H9 (cell line): ENCODE results near the gene MTG2. TPM values are rescaled to one million over a fixed set of nuclear protein-coding genes. Genes with fewer than 3 reads are reported as not detected.

Experiments used
- DNase-seq: peaks from one replicate; pipeline ENCODE4 v3.0.0-alpha.2; 2017
- H2AFZ ChIP-seq: one replicate; pipeline ENCODE4 v1.6.1; 2013; ENCODE audit warnings: mild to moderate bottlenecking, low read length, control low read depth, moderate library complexity
- H2AK5ac ChIP-seq: 2 replicates; pipeline ENCODE4 v1.6.1; 2013; ENCODE audit warnings: low read length, control low read depth, mixed read lengths; ENCODE audit not compliant: insufficient read length
- H2BK120ac ChIP-seq: one replicate; pipeline ENCODE4 v1.6.1; 2013; ENCODE audit warnings: low read depth, mild to moderate bottlenecking, low read length, control low read depth, inconsistent platforms; ENCODE audit not compliant: poor library complexity, severe bottlenecking
- H2BK12ac ChIP-seq: 2 replicates; pipeline ENCODE4 v1.6.1; 2013; ENCODE audit warnings: low read length, control low read depth, mixed read lengths, low read depth; ENCODE audit not compliant: insufficient read length
- H2BK15ac ChIP-seq: 2 replicates; pipeline ENCODE4 v1.6.1; 2013; ENCODE audit warnings: low read depth, low read length, control low read depth
- H2BK20ac ChIP-seq: one replicate; pipeline ENCODE4 v1.6.1; 2013; ENCODE audit warnings: low read depth, mild to moderate bottlenecking, low read length, control low read depth, inconsistent platforms; ENCODE audit not compliant: poor library complexity, severe bottlenecking
- H2BK5ac ChIP-seq: 2 replicates; pipeline ENCODE4 v1.6.1; 2013; ENCODE audit warnings: low read length, control low read depth, mixed read lengths; ENCODE audit not compliant: insufficient read length
- H3K14ac ChIP-seq: 2 replicates; pipeline ENCODE4 v1.6.1; 2013; ENCODE audit warnings: low read length, control low read depth; ENCODE audit not compliant: insufficient read depth
- H3K18ac ChIP-seq: 2 replicates; pipeline ENCODE4 v1.6.1; 2013; ENCODE audit warnings: low read depth, mild to moderate bottlenecking, mixed read lengths, low read length, control low read depth; ENCODE audit not compliant: insufficient read length
- H3K23ac ChIP-seq: 2 replicates; pipeline ENCODE4 v1.6.1; 2013; ENCODE audit warnings: low read length, control low read depth, mixed read lengths, low read depth; ENCODE audit not compliant: insufficient read length
- H3K23me2 ChIP-seq: 2 replicates; pipeline ENCODE4 v1.6.1; 2013; ENCODE audit warnings: low read depth, mild to moderate bottlenecking, mixed read lengths, low read length, control low read depth; ENCODE audit not compliant: insufficient read length, poor library complexity, severe bottlenecking
- H3K27ac ChIP-seq: 2 replicates; pipeline ENCODE4 v1.5.1; 2013; ENCODE audit warnings: low read length, control low read depth, mixed read lengths, low read depth; ENCODE audit not compliant: insufficient read length
- H3K27me3 ChIP-seq: 2 replicates; pipeline ENCODE4 v1.6.1; 2013; ENCODE audit warnings: low read length, control low read depth, inconsistent platforms; ENCODE audit not compliant: insufficient read depth
- H3K4ac ChIP-seq: 2 replicates; pipeline ENCODE4 v1.6.1; 2013; ENCODE audit warnings: low read depth, mild to moderate bottlenecking, control low read depth, inconsistent platforms, low read length, moderate library complexity
- H3K4me1 ChIP-seq: 2 replicates; pipeline ENCODE4 v1.6.1; 2013; ENCODE audit warnings: low read length, control low read depth, inconsistent platforms; ENCODE audit not compliant: insufficient read depth
- H3K4me2 ChIP-seq: 2 replicates; pipeline ENCODE4 v1.6.1; 2013; ENCODE audit warnings: low read length, control low read depth, mixed read lengths; ENCODE audit not compliant: insufficient read length, insufficient read depth
- H3K56ac ChIP-seq: 2 replicates; pipeline ENCODE4 v1.6.1; 2013; ENCODE audit warnings: low read depth, mild to moderate bottlenecking, mixed read lengths, low read length, control low read depth; ENCODE audit not compliant: insufficient read length
- H3K79me1 ChIP-seq: 2 replicates; pipeline ENCODE4 v1.6.1; 2013; ENCODE audit warnings: low read depth, mild to moderate bottlenecking, moderate library complexity, low read length, control low read depth, inconsistent platforms; ENCODE audit not compliant: insufficient read depth, poor library complexity, severe bottlenecking
- H3K79me2 ChIP-seq: 2 replicates; pipeline ENCODE4 v1.6.1; 2013; ENCODE audit warnings: low read length, control low read depth, inconsistent platforms; ENCODE audit not compliant: insufficient read depth
- H3K9ac ChIP-seq: 2 replicates; pipeline ENCODE4 v1.6.1; 2013; ENCODE audit warnings: low read length, control low read depth, mixed read lengths; ENCODE audit not compliant: insufficient read length; ENCODE audit errors: extremely low read depth
- H3K9me3 ChIP-seq: one replicate; pipeline ENCODE4 v1.6.1; 2013; ENCODE audit warnings: low read depth, low read length, inconsistent platforms; ENCODE audit not compliant: control insufficient read depth
- H3T11ph ChIP-seq: one replicate; pipeline ENCODE4 v1.6.1; 2013; ENCODE audit warnings: mild to moderate bottlenecking, low read length, control low read depth, inconsistent platforms
- H4K20me1 ChIP-seq: one replicate; pipeline ENCODE4 v1.6.1; 2013; ENCODE audit not compliant: control insufficient read depth, insufficient read length, insufficient read depth
- H4K5ac ChIP-seq: 2 replicates; pipeline ENCODE4 v1.6.1; 2013; ENCODE audit warnings: low read depth, mild to moderate bottlenecking, mixed read lengths, low read length, control low read depth; ENCODE audit not compliant: insufficient read length
- H4K8ac ChIP-seq: replicated peaks from 2 replicates; pipeline ENCODE4 v1.6.1; 2013; ENCODE audit warnings: low read length, control low read depth, mixed read lengths, low read depth; ENCODE audit not compliant: insufficient read length
- H4K91ac ChIP-seq: 2 replicates; pipeline ENCODE4 v1.6.1; 2013; ENCODE audit warnings: low read depth, mild to moderate bottlenecking, moderate library complexity, mixed read lengths, low read length, control low read depth; ENCODE audit not compliant: insufficient read length
- H3K27ac Mint-ChIP-seq, 3 experiments: 2 replicates in 2 of 3; 3 replicates in 1 of 3; pipeline ENCODE4 v1.8.0; 2020 to 2021; ENCODE audit warnings: mixed read lengths in 3 of 3, mild to moderate bottlenecking in 1 of 3, moderate library complexity in 1 of 3
- H3K27me3 Mint-ChIP-seq: 2 replicates; pipeline ENCODE4 v1.8.0; 2021; ENCODE audit warnings: low read depth, mild to moderate bottlenecking, moderate library complexity, mixed read lengths
- H3K36me3 Mint-ChIP-seq, 3 experiments: 2 replicates in 2 of 3; 3 replicates in 1 of 3; pipeline ENCODE4 v1.8.0; 2020 to 2021; ENCODE audit warnings: low read depth in 3 of 3, mixed read lengths in 3 of 3; ENCODE audit not compliant: insufficient read depth in 1 of 3
- H3K4me1 Mint-ChIP-seq, 2 experiments: 2 replicates each; pipeline ENCODE4 v1.8.0; 2020; ENCODE audit warnings: mixed read lengths in 2 of 2
- H3K4me3 Mint-ChIP-seq, 2 experiments: 2 replicates in 1 of 2; 3 replicates in 1 of 2; pipeline ENCODE4 v1.8.0; 2020 to 2021; ENCODE audit warnings: mild to moderate bottlenecking in 2 of 2, mixed read lengths in 2 of 2, moderate library complexity in 1 of 2
- H3K9me3 Mint-ChIP-seq, 2 experiments: 2 replicates in 1 of 2; 3 replicates in 1 of 2; pipeline ENCODE4 v1.8.0; 2020; ENCODE audit warnings: mild to moderate bottlenecking in 2 of 2, mixed read lengths in 2 of 2, moderate library complexity in 1 of 2
- CTCF ChIP-seq: fragments of 200-600 bp; sonication (generic); conservative IDR thresholded peaks from 3 replicates; pipeline ENCODE4 v1.8.0; 2021; ENCODE audit warnings: antibody characterized with exemption, mild to moderate bottlenecking
- WGBS: extraction: QIAGEN DNeasy Blood & Tissue Kit; methylation state at CpG from one replicate; pipeline ENCODE4 v1.1.7; 2013; ENCODE audit warnings: missing lambda C conversion rate, low lambda C conversion rate, mixed read lengths; ENCODE audit not compliant: insufficient read length; ENCODE audit errors: extremely low coverage; 5-methylcytosine and 5-hydroxymethylcytosine counted together
- total RNA-seq: library from RNA; stranded (reverse); gene quantifications from 2 replicates; pipeline ENCODE4 v1.2.1, GENCODE V29; 2021

MTG2 gene
- total RNA-seq, 1 experiment from 2014 or later = 25.1 TPM

GRCh38 chr20:62136283-62137091 lies 46.3 kb upstream of the MTG2 start:
- H3K27ac ChIP-seq = no peak overlapping the region
- H4K5ac ChIP-seq = no peak overlapping the region
- no peak overlapping the region for H3T11ph ChIP-seq
- H3K4me1 ChIP-seq = no peaks in the 10 kb centered on the region
- H2BK120ac ChIP-seq = no peak overlapping the region
- no peak overlapping the region for H3K14ac ChIP-seq
- no peak overlapping the region for H2BK20ac ChIP-seq
- no peak overlapping the region; a peak in 2 of 5 replicates for H3K4me3 Mint-ChIP-seq
- peak overlapping the region in 2 of 3 experiments; percentile 59 to 84; a peak in 4 of 7 replicates for H3K27ac Mint-ChIP-seq
- H3K79me1 ChIP-seq = no peaks in the 10 kb centered on the region
- H3K4me1 Mint-ChIP-seq = peaks cover 6 to 7% of the 10 kb centered on the region in 2 experiments
- DNase-seq = peak; percentile 70
- H3K9ac ChIP-seq = no peak overlapping the region
- TF ChIP-seq CTCF = peak; percentile 91
- no peaks in the 10 kb centered on the region; the same call in 1 of the 2 replicates for H3K27me3 Mint-ChIP-seq
- H2AK5ac ChIP-seq = no peak overlapping the region
- H3K36me3 Mint-ChIP-seq = peaks cover 51 to 99% (median 88%) of the 10 kb centered on the region in 3 experiments; a peak in 6 of 7 replicates
- no peaks in the 10 kb centered on the region for H4K20me1 ChIP-seq
- no peak overlapping the region for H2BK12ac ChIP-seq
- H3K4me2 ChIP-seq = no peak overlapping the region
- peaks cover 10% of the 10 kb centered on the region; the same call in 1 of the 2 replicates for H3K79me2 ChIP-seq
- H4K8ac ChIP-seq = no peak overlapping the region
- no peak overlapping the region for H4K91ac ChIP-seq
- no peak overlapping the region for H2BK5ac ChIP-seq
- H3K9me3 ChIP-seq = no peaks in the 10 kb centered on the region
- H3K9me3 Mint-ChIP-seq = no peaks in the 10 kb centered on the region
- WGBS = no CpG with 5 or more reads among the region's 8 CpGs
- H2BK15ac ChIP-seq = no peak overlapping the region
- H3K18ac ChIP-seq = no peak overlapping the region
- H3K56ac ChIP-seq = no peak overlapping the region
- no peaks in the 10 kb centered on the region for H3K27me3 ChIP-seq
- no peaks in the 10 kb centered on the region for H3K23me2 ChIP-seq
- no peak overlapping the region for H3K23ac ChIP-seq
- H3K4ac ChIP-seq = no peak overlapping the region
- H2AFZ ChIP-seq = no peak overlapping the region
